HEK293T (cell line): Measurements from ENCODE around the gene ZFP2.

Experiments
- ARNT ChIP-seq: fragments of 450-650 bp; IDR thresholded peaks from 2 replicates; pipeline ENCODE4 v1.6.1; 2017; ENCODE audit warnings: mild to moderate bottlenecking
- BHLHE40 ChIP-seq: fragments of 450-650 bp; IDR thresholded peaks from 2 replicates; pipeline ENCODE4 v1.6.1; 2016; ENCODE audit warnings: mild to moderate bottlenecking, moderate library complexity, borderline replicate concordance
- CTBP1 ChIP-seq: fragments of 450-650 bp; IDR thresholded peaks from 2 replicates; pipeline ENCODE4 v1.6.1; 2016; ENCODE audit warnings: borderline replicate concordance
- ELF4 ChIP-seq: fragments of 450-650 bp; IDR thresholded peaks from 2 replicates; pipeline ENCODE4 v1.6.1; 2017; ENCODE audit warnings: antibody characterized with exemption
- FOXA1 ChIP-seq: fragments of 450-650 bp; IDR thresholded peaks from 2 replicates; pipeline ENCODE4 v1.6.1; 2016; ENCODE audit warnings: mild to moderate bottlenecking
- FOXK2 ChIP-seq: fragments of 450-650 bp; IDR thresholded peaks from 2 replicates; pipeline ENCODE4 v1.6.1; 2016; ENCODE audit warnings: mild to moderate bottlenecking
- FOXM1 ChIP-seq: fragments of 450-650 bp; IDR thresholded peaks from 2 replicates; pipeline ENCODE4 v1.6.1; 2017; ENCODE audit warnings: mild to moderate bottlenecking, borderline replicate concordance
- HDGF ChIP-seq: fragments of 450-650 bp; IDR thresholded peaks from 2 replicates; pipeline ENCODE4 v1.6.1; 2017; ENCODE audit warnings: antibody characterized with exemption, borderline replicate concordance
- L3MBTL2 ChIP-seq: fragments of 450-650 bp; conservative IDR thresholded peaks from 2 replicates; pipeline ENCODE4 v1.6.1; 2016; ENCODE audit warnings: mild to moderate bottlenecking
- NFRKB ChIP-seq: fragments of 450-650 bp; IDR thresholded peaks from 2 replicates; pipeline ENCODE4 v1.6.1; 2016; ENCODE audit warnings: mild to moderate bottlenecking, moderate library complexity
- SP1 ChIP-seq: fragments of 450-650 bp; IDR thresholded peaks from 2 replicates; pipeline ENCODE4 v1.6.1; 2017
- SUZ12 ChIP-seq: fragments of 450-650 bp; IDR thresholded peaks from 2 replicates; pipeline ENCODE4 v1.6.1; 2016; ENCODE audit warnings: mild to moderate bottlenecking
- TARDBP ChIP-seq: fragments of 450-650 bp; IDR thresholded peaks from 2 replicates; pipeline ENCODE4 v1.6.1; 2016
- ZNF384 ChIP-seq: fragments of 450-650 bp; IDR thresholded peaks from 2 replicates; pipeline ENCODE4 v1.6.1; 2016

DNA sequence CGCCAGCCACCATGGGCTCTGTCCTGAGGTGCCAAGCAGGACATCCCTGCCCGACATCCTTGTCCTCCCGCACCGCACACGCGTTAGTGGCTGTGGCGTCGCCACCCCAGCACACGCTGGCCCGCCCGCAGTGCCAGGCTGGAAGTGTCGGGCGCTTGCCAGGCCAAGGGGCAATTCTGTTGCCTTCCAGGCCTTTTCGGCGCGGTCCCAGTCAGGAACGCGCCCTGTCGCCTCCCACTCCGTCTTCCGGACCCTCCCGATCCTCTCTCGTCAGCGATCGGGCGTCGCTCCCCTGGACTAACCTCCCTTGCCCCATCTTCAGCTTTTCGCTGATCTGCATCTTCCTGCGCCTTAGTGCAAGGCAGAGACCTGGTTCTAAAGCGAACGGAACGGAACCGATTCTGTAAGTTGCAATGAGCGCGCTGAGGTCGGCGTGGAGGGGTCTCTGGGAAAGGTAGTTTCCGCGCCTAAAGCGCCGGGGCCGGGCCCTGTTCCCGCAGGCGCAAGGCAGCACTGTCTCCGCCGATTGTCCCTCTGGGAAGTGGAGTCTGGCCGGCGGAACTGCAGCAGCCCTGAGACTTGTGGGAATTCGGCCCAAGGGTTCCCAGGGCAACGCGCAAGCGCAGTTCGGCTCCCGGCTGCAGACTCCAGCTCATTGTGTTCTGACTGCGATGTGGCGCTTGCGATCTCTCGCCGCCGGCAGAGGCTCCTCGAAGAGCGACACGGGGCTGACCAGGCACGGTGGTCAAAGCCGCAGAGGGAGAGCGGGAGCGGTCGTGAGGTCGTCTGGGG lies 45.1 kb downstream of the ZFP2 start, which contains the start of gene ZNF454:
- TF ChIP-seq BHLHE40 (no peak), HDGF (no peak), FOXM1 (no peak), L3MBTL2 (no peak), ZNF384 (no peak), CTBP1 (no peak), ARNT (no peak), SUZ12 (no peak), NFRKB (no peak), TARDBP (no peak), FOXA1 (no peak), SP1 (no peak), FOXK2 (no peak), ELF4 (no peak)
